BLaER1 (cell line): ENCODE data around the gene FOXO3.
A peak's percentile ranks its signal among the peaks of the same experiment; 100 is the strongest.
"Not testable (repeated sequence)": the region's sequence is repeated elsewhere in the genome, so short reads cannot be mapped to it uniquely, and the experiment has no call there.

Experiments used
- H3K27ac ChIP-seq: shearing (Covaris generic); formaldehyde crosslinking; 2 replicates; pipeline ENCODE4 v1.8.1; 2022
- H3K27me3 ChIP-seq: shearing (Covaris generic); formaldehyde crosslinking; 2 replicates; pipeline ENCODE4 v1.8.1; 2022
- H3K36me3 ChIP-seq: shearing (Covaris generic); formaldehyde crosslinking; 2 replicates; pipeline ENCODE4 v1.8.1; 2022
- H3K4me1 ChIP-seq: shearing (Covaris generic); formaldehyde crosslinking; 2 replicates; pipeline ENCODE4 v1.8.1; 2022
- H3K4me2 ChIP-seq: shearing (Covaris generic); formaldehyde crosslinking; 2 replicates; pipeline ENCODE4 v1.8.1; 2022
- H3K4me3 ChIP-seq: shearing (Covaris generic); formaldehyde crosslinking; 2 replicates; pipeline ENCODE4 v1.8.1; 2022
- H3K9ac ChIP-seq: shearing (Covaris generic); formaldehyde crosslinking; 2 replicates; pipeline ENCODE4 v1.8.1; 2022
- H3K9me3 ChIP-seq: shearing (Covaris generic); formaldehyde crosslinking; 2 replicates; pipeline ENCODE4 v1.8.1; 2022
- H4K20me1 ChIP-seq: shearing (Covaris generic); formaldehyde crosslinking; 2 replicates; pipeline ENCODE4 v1.8.1; 2022
- Cebpa-rat ChIP-seq: shearing (Covaris generic); IDR thresholded peaks from 2 replicates; pipeline ENCODE4 v1.8.1; 2022

Gene FOXO3

GRCh38 chr6:108560463-108561308, at the start of gene FOXO3:
TSS of gene FOXO3 (plus strand) at chr6:108560917. CDS start at chr6:108561209, 292 bp downstream.
- TF ChIP-seq Cebpa-rat: no peak
- H3K4me3 ChIP-seq: peak within 1 kb of the TSS; percentile 93

GRCh38 chr6:108518714-108519576, 41.8 kb upstream of the FOXO3 start:
- Histone ChIP-seq H3K27me3 (no peaks in the 10 kb centered on the region), H3K36me3 (peaks cover 8% of the 10 kb centered on the region), H3K9me3 (peaks cover 1% of the 10 kb centered on the region; the same call in 1 of the 2 replicates), H3K4me3 (no peak overlapping the region), H3K4me1 (no peaks in the 10 kb centered on the region), H3K27ac (no peak overlapping the region), H4K20me1 (no peaks in the 10 kb centered on the region), H3K4me2 (no peak overlapping the region), H3K9ac (no peak overlapping the region)
- TF ChIP-seq Cebpa-rat: no peak

More at GRCh38 chr6:108560463-108561308, at the start of gene FOXO3:
- peak within 1 kb of the TSS; percentile 90 for H3K9ac ChIP-seq
- H4K20me1 ChIP-seq: peaks cover 49% of the 10 kb centered on the region
- H3K36me3 ChIP-seq: peaks cover 11% of the 10 kb centered on the region; the same call in 1 of the 2 replicates
- H3K4me2 ChIP-seq: peak within 1 kb of the TSS; percentile 95
- H3K4me1 ChIP-seq: peaks cover 53% of the 10 kb centered on the region
- no peaks in the 10 kb centered on the region for H3K9me3 ChIP-seq
- peak within 1 kb of the TSS; percentile 83 for H3K27ac ChIP-seq
- peaks cover 16% of the 10 kb centered on the region; the same call in 1 of the 2 replicates for H3K27me3 ChIP-seq

- H3K36me3 ChIP-seq: peaks cover 8% of the 10 kb centered on the region
- H3K9ac ChIP-seq: no peak overlapping the region
- H3K4me2 ChIP-seq: no peak overlapping the region
- no peaks in the 10 kb centered on the region for H4K20me1 ChIP-seq
- H3K4me1 ChIP-seq: peaks cover under 1% of the 10 kb centered on the region; the same call in 1 of the 2 replicates
- no peak overlapping the region for H3K27ac ChIP-seq
- no peak for TF ChIP-seq Cebpa-rat
- no peaks in the 10 kb centered on the region for H3K27me3 ChIP-seq
- no peaks in the 10 kb centered on the region for H3K9me3 ChIP-seq
- H3K4me3 ChIP-seq: no peak overlapping the region
These were observed 39.1 kb upstream of the FOXO3 start for GRCh38 chr6:108521616-108522107.

GRCh38 chr6:108523697-108524096, 37.0 kb upstream of the FOXO3 start:
- Histone ChIP-seq H3K36me3 (peaks cover 8% of the 10 kb centered on the region), H3K4me3 (no peak overlapping the region), H3K9me3 (no peaks in the 10 kb centered on the region), H3K27me3 (no peaks in the 10 kb centered on the region), H3K27ac (no peak overlapping the region), H4K20me1 (no peaks in the 10 kb centered on the region), H3K4me1 (peaks cover 9% of the 10 kb centered on the region), H3K4me2 (no peak overlapping the region), H3K9ac (no peak overlapping the region)
- no peak for TF ChIP-seq Cebpa-rat

- H3K9me3 ChIP-seq: no peaks in the 10 kb centered on the region
- TF ChIP-seq Cebpa-rat: no peak
- H3K27ac ChIP-seq: no peak overlapping the region
- no peaks in the 10 kb centered on the region for H3K27me3 ChIP-seq
- H3K4me2 ChIP-seq: no peak overlapping the region
- peaks cover 9% of the 10 kb centered on the region for H3K4me1 ChIP-seq
- no peak overlapping the region for H3K4me3 ChIP-seq
- peaks cover 8% of the 10 kb centered on the region for H3K36me3 ChIP-seq
- H3K9ac ChIP-seq: no peak overlapping the region
- H4K20me1 ChIP-seq: no peaks in the 10 kb centered on the region
These were observed 36.0 kb upstream of the FOXO3 start for GRCh38 chr6:108524528-108525248.

GRCh38 chr6:108526739-108527174, 34.0 kb upstream of the FOXO3 start:
- Histone ChIP-seq H3K27ac (no peak overlapping the region), H4K20me1 (no peaks in the 10 kb centered on the region), H3K4me2 (peak overlapping the region; percentile 63), H3K4me3 (no peak overlapping the region), H3K9me3 (no peaks in the 10 kb centered on the region), H3K4me1 (peaks cover 9% of the 10 kb centered on the region), H3K36me3 (no peaks in the 10 kb centered on the region), H3K9ac (no peak overlapping the region), H3K27me3 (no peaks in the 10 kb centered on the region)
- TF ChIP-seq Cebpa-rat: no peak

- Histone ChIP-seq H3K27me3 (no peaks in the 10 kb centered on the region), H3K36me3 (no peaks in the 10 kb centered on the region), H3K4me3 (no peak overlapping the region), H3K4me2 (no peak overlapping the region), H3K4me1 (peaks cover 9% of the 10 kb centered on the region), H3K9ac (no peak overlapping the region), H3K27ac (no peak overlapping the region), H4K20me1 (no peaks in the 10 kb centered on the region), H3K9me3 (no peaks in the 10 kb centered on the region)
- no peak for TF ChIP-seq Cebpa-rat
These were observed 31.8 kb upstream of the FOXO3 start for GRCh38 chr6:108528878-108529277.

GRCh38 chr6:108531332-108531731, 29.4 kb upstream of the FOXO3 start:
- no peaks in the 10 kb centered on the region for H3K27me3 ChIP-seq
- H3K4me2 ChIP-seq: no peak overlapping the region
- no peak overlapping the region for H3K4me3 ChIP-seq
- H4K20me1 ChIP-seq: no peaks in the 10 kb centered on the region
- H3K36me3 ChIP-seq: no peaks in the 10 kb centered on the region
- TF ChIP-seq Cebpa-rat: no peak
- H3K4me1 ChIP-seq: peaks cover 9% of the 10 kb centered on the region
- H3K9me3 ChIP-seq: no peaks in the 10 kb centered on the region
- H3K27ac ChIP-seq: no peak overlapping the region
- no peak overlapping the region for H3K9ac ChIP-seq

GRCh38 chr6:108535114-108535742, 25.5 kb upstream of the FOXO3 start:
- no peaks in the 10 kb centered on the region for H3K4me1 ChIP-seq
- no peaks in the 10 kb centered on the region for H3K36me3 ChIP-seq
- H3K4me3 ChIP-seq: no peak overlapping the region
- no peak overlapping the region for H3K27ac ChIP-seq
- H3K9ac ChIP-seq: no peak overlapping the region
- H3K9me3 ChIP-seq: no peaks in the 10 kb centered on the region
- no peak for TF ChIP-seq Cebpa-rat
- no peaks in the 10 kb centered on the region for H3K27me3 ChIP-seq
- H3K4me2 ChIP-seq: no peak overlapping the region
- no peaks in the 10 kb centered on the region for H4K20me1 ChIP-seq

- H4K20me1 ChIP-seq: not testable (repeated sequence)
These were observed 24.7 kb upstream of the FOXO3 start for GRCh38 chr6:108535920-108536535.

More at GRCh38 chr6:108535920-108536535, 24.7 kb upstream of the FOXO3 start:
- H3K27ac ChIP-seq, H3K27me3 ChIP-seq, H3K9ac ChIP-seq, H3K4me1 ChIP-seq, H3K9me3 ChIP-seq, H3K36me3 ChIP-seq, H3K4me2 ChIP-seq, H3K4me3 ChIP-seq: not testable (repeated sequence)
